Measurements from ENCODE around the gene ATF1.
"Not testable (repeated sequence)": the region's sequence is repeated elsewhere in the genome, so short reads cannot be mapped to it uniquely, and the experiment has no call there.

ATF1 gene

DNA sequence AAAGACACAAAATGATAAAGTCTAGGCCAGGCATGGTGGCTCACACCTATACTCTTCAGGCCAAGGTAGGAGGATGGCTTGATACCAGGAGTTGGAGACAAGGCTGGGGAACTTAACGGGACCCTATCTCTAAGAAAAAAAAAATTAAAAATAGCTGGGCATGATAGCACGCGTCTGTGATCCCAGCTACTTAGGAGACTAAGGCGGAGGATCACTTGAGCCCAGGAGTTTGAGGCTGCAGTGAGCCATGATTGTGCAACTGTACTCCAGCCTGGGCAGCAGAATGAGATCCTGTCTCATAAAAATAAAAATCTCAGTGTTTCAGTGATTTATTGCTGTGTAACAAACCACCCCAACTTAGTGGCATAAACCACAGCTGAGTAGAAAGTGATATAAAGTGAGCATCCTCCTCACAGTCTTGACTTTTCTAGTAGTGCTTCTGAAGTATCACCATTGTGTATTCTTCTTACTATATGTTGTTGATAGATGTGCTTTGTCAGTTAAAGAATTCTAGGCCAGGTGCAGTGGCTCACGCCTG, 10.6 kb upstream of the ATF1 start:
- no peak for DNase-seq

- DNase-seq = no peak
These were observed 589 bp downstream of the ATF1 start for GRCh38 chr12:50764286-50765094.

- DNase-seq = peak; percentile 1
These were observed 1.4 kb downstream of the ATF1 start for GRCh38 chr12:50765095-50765911.

DNA sequence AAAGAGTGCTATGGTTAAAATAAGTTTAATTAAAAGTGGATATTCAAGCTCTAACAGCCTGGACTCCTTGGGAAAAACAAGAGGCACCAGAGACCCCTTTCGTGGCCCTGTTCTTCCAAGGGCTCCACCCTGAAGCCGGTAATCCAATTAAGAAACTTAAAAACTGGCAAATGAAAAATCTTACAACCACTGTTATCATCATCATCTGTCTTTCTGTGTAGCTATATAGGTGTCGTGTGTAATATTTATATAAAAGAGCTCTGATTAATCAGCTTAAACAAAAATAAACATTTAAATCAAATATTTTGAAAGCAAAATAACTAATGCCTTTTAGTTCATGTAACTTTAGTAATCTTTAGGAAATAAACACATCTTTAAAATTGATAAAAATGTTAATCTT, 4.5 kb downstream of the ATF1 start:
- DNase-seq = no peak

DNA sequence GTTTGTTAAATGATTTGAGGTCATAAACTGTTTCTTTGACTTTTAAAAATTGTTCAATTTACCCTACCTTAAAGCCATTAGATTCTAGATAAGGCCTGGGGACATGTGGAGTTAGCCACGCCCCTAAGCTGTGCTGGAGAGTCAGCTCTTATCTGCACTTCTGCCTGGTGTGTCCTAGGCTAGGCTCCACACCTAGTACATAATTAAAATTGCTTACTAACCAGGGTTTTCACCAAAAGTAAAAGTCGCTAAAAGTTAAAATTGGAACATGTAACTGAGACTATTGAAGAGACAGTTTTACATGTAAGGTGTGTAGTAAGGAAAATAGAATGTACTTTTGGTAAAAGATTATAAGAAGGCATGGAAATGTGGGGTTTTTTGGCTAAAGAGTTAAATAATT, 4.9 kb downstream of the ATF1 start:
- not testable (repeated sequence) for DNase-seq

- DNase-seq = no peak
These were observed 7.5 kb downstream of the ATF1 start for GRCh38 chr12:50771409-50771808.

DNA sequence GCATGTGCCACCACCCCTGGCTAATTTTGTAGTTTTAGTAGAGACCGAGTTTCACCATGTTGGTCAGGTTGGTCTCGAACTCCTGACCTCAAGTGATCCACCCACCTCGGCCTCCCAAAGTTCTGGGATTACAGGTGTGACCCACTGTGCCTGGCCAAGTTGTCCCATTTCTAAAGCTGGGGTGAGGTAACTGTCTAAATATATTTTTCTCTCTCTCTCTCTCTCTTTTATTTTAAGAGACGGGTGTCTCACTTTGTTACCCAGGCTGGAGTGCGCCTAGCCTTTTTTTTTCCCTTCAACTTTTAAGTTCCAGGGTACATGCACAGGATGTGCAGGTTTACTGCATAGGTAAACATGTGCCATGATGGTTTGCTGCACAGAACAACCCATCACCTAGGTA, 8.6 kb downstream of the ATF1 start:
- no peak for DNase-seq

GRCh38 chr12:50772877-50773276, 9.0 kb downstream of the ATF1 start:
- no peak for DNase-seq

DNA sequence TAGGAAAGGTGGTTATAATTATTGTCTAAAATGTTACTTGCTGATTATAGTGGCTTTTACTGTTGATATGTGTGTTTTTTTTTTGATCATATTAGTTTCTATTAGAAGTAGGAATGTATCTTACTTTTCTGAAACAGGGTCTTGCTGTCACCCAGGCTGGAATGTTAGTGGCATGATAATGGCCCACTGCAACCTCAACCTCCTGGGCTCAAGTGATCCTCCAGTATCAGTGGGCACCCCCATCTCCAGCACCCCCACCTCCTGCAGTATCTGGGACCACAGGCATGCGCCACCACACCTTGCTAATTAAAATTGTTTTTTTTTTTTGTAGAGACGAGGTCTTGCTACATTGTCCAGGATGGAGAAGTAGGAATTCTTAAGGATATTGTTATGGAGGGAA, 11.3 kb downstream of the ATF1 start:
- no peak for DNase-seq

DNA sequence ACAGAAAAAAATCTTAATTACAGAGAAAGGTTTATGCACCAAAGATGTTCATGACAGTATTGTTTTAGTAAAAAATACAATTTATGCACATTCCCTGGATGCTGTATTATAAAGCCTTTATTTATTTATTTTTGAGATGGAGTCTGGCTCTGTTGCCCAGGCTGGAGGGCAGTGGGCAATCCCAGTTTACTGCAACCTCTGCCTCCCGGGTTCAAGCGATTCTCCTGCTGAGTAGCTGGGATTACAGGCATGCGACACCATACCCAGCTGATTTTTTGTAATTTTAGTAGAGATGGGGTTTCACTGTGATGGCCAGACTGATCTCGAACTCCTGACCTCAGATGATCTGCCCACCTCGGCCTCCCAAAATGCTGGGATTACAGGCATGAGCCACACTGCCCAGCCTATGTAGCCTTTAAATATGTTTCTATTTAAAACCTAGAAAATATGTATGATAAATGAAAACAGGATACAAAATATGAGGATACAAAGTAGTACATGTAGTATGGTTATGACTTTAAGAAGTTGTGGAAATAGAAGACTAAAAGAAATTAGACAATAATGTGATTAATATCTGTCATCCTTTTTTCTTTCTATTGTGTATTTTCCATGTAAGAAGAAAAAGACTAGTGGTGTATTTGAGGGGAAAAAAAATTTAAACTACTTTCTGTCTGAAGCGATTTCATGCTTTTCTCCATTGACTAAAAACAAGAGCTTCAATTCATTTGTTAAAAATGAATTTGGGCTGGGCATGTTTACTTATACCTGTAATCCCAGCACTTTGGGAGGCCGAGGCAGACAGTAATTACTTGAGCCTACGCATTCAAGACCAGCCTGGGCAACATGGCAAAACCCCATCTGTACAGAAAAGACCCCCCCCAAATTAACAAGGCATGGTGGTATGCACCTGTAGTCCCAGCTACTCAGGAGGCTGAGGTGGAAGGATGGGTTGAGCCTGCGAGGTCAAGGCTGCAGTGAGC, 13.1 kb downstream of the ATF1 start:
- DNase-seq = no peak

DNA sequence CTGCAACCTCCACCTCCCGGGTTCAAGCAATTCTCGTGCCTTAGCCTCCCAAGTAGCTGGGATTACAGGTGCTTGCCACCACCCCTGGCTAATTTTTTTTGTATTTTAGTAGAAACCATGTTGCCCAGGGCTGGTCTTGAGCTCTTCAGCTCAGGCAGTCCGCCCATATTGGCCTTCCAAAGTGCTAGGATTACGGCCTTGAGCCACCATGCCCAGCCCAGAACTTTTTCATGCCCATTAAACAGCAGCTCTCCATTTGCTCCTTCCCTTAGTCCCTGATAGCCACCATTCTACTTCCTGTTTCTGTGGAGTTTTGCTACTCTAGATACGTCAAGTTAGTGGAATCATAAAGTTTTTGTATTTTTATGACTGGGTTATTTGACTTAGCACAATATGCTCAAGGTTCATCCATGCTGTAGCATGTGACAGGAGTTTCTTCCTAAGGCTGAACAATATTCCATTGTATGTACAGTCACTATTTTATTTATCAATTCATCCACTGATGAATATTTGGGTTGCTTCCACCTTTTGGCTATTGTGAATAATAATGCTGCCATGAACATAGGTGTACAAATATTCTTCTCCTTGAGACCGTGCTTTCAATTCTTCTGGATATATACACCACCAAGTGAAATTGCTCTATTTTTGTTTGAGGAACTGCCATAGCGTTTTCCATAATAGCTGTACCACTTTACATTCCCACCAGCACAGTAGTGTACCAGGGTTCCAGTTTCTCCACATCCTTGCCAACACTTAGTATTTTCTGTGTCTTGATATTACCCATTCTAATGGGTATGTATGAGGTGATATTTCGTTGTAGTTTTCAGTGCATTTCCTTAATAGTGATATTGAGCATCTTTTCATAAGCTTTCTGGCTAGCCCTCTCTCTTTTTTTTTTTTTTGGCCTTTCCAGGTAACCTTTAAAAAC, 15.0 kb downstream of the ATF1 start:
- DNase-seq = no peak

DNA sequence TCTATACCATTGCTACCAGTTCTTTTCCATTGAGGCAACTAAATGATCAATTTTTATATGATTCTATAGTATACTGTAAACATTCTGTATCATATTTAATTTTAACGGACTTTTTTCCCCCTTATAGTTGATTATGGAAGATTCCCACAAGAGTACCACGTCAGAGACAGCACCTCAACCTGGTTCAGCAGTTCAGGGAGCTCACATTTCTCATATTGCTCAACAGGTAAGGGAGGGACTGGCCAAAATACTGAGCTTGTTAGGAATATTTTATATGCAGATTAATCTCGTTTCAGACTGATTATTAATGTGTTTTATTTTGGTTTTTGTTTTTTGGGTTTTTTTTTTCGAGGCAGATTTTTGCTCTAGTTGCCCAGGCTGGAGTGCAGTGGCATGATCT, 16.1 kb downstream of the ATF1 start:
- DNase-seq = no peak

- no peak for DNase-seq
These were observed 20.6 kb downstream of the ATF1 start for GRCh38 chr12:50784501-50784900.

DNA sequence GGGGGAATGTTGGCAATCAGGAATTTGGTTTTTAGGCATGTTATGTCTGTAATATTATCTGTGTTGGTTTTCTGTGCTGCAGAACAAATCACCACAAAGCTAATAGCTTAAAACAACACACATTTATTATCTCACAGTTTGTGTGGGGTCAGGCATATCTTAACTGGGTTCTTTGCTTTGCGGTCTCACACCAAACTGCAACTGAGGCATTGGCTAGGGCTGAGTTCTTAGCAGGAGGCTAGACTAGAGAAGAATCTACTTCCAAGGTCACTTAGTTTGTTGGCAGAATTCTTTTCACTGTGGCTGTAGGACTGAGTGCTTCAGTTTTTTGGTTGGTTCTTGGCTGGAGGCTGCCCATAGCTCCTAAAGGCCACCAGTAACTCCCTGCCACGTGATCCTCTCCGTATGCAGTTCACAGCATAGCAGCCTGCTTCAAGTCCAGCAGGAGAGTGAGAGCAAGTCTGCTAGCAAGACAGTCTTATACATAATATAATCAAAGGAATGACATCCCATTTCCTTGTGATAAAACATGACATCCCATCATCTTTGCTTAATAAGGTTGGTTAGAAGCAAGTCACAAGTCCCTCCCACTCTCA, 21.6 kb downstream of the ATF1 start:
- no peak for DNase-seq

DNA sequence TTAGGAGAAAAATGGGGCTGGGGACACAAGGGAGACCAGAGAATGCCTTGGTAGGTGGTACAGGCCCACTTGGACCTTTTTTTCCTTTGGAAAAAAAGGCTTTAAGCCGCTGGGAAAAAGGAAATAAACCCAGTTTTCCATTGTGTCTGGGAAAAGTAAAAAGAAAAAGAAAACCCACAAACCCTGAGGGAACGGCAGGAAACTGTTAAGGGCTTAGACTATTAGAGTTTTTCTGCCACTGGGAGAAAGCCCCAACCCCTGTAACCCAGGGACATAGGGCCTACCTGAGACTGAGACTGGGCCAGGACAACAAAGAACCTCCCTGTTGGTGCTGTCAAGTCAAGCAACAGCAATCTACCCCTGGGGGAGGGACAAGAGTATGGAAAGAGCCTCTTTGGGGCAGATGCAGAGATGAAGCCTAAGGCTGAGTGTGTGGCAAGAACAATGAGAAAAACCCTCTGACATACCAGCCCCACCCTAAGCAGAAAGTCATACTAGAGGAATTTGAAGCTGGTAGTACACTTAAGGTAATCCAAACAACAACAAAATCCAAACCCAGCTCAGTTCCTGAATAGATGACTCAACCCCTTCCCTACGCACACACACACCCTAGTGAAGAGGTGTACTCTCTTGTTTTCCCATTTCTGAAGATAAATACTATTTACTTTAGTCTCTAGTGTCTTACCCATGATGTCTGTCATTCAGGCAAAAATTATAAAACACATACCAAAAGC, 22.8 kb downstream of the ATF1 start:
- no peak for DNase-seq

- DNase-seq = no peak
These were observed 23.7 kb downstream of the ATF1 start for GRCh38 chr12:50787618-50788017.

GRCh38 chr12:50788561-50788960, 24.7 kb downstream of the ATF1 start:
- no peak for DNase-seq

- DNase-seq = no peak
These were observed 26.2 kb downstream of the ATF1 start for GRCh38 chr12:50790081-50790480.

DNA sequence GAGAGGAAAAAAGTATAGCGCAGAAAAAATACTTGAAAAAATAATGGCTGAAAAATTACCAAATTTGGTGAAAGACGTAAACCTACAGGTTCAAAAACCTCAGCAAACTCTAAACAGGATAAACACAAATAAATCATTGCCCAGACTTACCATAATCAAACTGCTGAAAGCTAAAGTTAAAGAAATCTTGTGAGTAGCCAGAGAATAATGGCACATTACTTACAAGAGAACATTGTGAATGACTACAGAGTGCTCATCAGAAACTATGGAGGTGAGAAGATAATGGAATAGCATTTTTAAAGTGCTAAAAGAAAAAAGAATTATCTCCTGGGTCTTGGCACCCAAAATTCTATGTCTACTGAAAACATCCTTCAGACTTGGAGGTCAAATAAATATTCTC, 36.0 kb downstream of the ATF1 start:
- no peak for DNase-seq

GRCh38 chr12:50803230-50803875, 39.5 kb downstream of the ATF1 start:
- no peak for DNase-seq

Measured in NCI-H345 (cell line).